Measurements from ENCODE around the gene COMMD10. TPM values are rescaled to one million over a fixed set of nuclear protein-coding genes. Genes with fewer than 3 reads are reported as not detected.
A peak's percentile ranks its signal among the peaks of the same experiment; 100 is the strongest.

Gene COMMD10
- total RNA-seq, 4 donors from 2014 or later, result 18.4 to 50.6 (median 22.7) TPM

- no peak for DNase-seq (ENCODE audit: low spot score in 2 of 2)
- Histone ChIP-seq H3K4me1 (no peaks in the 10 kb centered on the region), H3K4me3 (no peak overlapping the region), H3K9me3 (no peaks in the 10 kb centered on the region), H3K36me3 (no peaks in the 10 kb centered on the region), H3K27me3 (peaks cover 3% of the 10 kb centered on the region), H3K27ac (no peak overlapping the region)
- 85% methylated on average over 2 of the region's 2 CpGs for WGBS
- TF ChIP-seq POLR2A (IDR thresholded peaks at IDR 0.05) (no peak), CTCF (IDR thresholded peaks at IDR 0.05) (no peak), POLR2AphosphoS5 (IDR thresholded peaks at IDR 0.05) (no peak), EP300 (IDR thresholded peaks at IDR 0.05) (no peak)
Measured at GRCh38 chr5:116062352-116062751, 22.5 kb upstream of the COMMD10 start.

GRCh38 chr5:116063950-116064349 is 20.9 kb upstream of the COMMD10 start:
- H3K9me3 ChIP-seq, result no peaks in the 10 kb centered on the region
- H3K27me3 ChIP-seq, result peaks cover 3% of the 10 kb centered on the region
- H3K36me3 ChIP-seq, result no peaks in the 10 kb centered on the region
- H3K4me1 ChIP-seq, result no peaks in the 10 kb centered on the region
- no peak overlapping the region for H3K4me3 ChIP-seq
- WGBS, result 78% methylated on average over 3 of the region's 3 CpGs
- no peak for DNase-seq (ENCODE audit: low spot score in 2 of 2)
- H3K27ac ChIP-seq, result no peak overlapping the region
- TF ChIP-seq POLR2A (IDR thresholded peaks at IDR 0.05) (no peak), EP300 (IDR thresholded peaks at IDR 0.05) (no peak), CTCF (IDR thresholded peaks at IDR 0.05) (no peak), POLR2AphosphoS5 (IDR thresholded peaks at IDR 0.05) (no peak)

DNA sequence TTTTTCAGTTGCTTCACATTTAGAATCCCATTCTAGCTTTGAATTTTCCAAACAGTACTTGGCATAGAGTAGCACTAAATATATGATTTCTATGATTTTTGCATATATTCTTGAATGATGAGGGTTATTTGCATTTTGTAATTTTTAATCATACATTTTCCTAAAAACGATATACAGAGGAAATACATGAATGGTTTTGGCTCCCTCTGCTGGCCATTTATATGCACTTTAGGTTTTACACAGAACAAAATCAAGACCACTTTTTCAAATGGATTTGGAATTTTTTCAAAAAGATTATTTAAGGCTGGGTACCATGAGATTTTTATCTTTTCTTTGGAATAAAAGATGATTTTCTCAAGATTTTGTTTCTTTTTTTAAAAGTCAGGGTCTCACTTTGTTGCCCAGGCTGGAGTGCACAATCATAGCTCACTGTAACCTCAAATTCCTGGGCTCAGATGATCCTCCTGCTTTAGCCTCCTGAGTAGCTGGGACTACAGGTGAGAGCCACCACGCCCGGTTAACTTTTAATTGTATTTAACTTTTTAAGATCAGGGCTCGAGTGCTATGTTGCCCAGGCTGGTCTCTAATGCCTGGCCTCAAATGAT is 16.7 kb upstream of the COMMD10 start:
- Histone ChIP-seq H3K4me3 (no peak overlapping the region), H3K27me3 (no peaks in the 10 kb centered on the region), H3K27ac (no peak overlapping the region), H3K9me3 (no peaks in the 10 kb centered on the region), H3K4me1 (no peaks in the 10 kb centered on the region), H3K36me3 (no peaks in the 10 kb centered on the region)
- WGBS, result 17% methylated on average over 4 of the region's 4 CpGs
- DNase-seq (ENCODE audit: low spot score in 2 of 2), result no peak
- TF ChIP-seq CTCF (IDR thresholded peaks at IDR 0.05) (peak; percentile 40 to 70), EP300 (IDR thresholded peaks at IDR 0.05) (no peak), POLR2AphosphoS5 (IDR thresholded peaks at IDR 0.05) (no peak)

GRCh38 chr5:116071211-116071610 is 13.6 kb upstream of the COMMD10 start:
- H3K27ac ChIP-seq, result no peak overlapping the region
- peaks cover 4% of the 10 kb centered on the region for H3K27me3 ChIP-seq
- H3K36me3 ChIP-seq, result no peaks in the 10 kb centered on the region
- DNase-seq (ENCODE audit: low spot score in 2 of 2), result no peak
- no peaks in the 10 kb centered on the region for H3K4me1 ChIP-seq
- H3K4me3 ChIP-seq, result no peak overlapping the region
- TF ChIP-seq POLR2A (IDR thresholded peaks at IDR 0.05) (no peak), EP300 (IDR thresholded peaks at IDR 0.05) (no peak), CTCF (IDR thresholded peaks at IDR 0.05) (no peak), POLR2AphosphoS5 (IDR thresholded peaks at IDR 0.05) (no peak)
- WGBS, result 98% methylated on average over 1 of the region's 1 CpG
- no peaks in the 10 kb centered on the region for H3K9me3 ChIP-seq

GRCh38 chr5:116075191-116075831 is 9.5 kb upstream of the COMMD10 start:
- H3K36me3 ChIP-seq, result no peaks in the 10 kb centered on the region
- H3K27me3 ChIP-seq, result peaks cover 4% of the 10 kb centered on the region
- H3K9me3 ChIP-seq, result no peaks in the 10 kb centered on the region
- no peaks in the 10 kb centered on the region for H3K4me1 ChIP-seq
- H3K27ac ChIP-seq, result no peak overlapping the region
- H3K4me3 ChIP-seq, result no peak overlapping the region
- no peak for DNase-seq (ENCODE audit: low spot score in 2 of 2)
- TF ChIP-seq POLR2A (IDR thresholded peaks at IDR 0.05), result no peak
- TF ChIP-seq POLR2AphosphoS5 (IDR thresholded peaks at IDR 0.05), result no peak
- TF ChIP-seq EP300 (IDR thresholded peaks at IDR 0.05), result no peak
- TF ChIP-seq CTCF (IDR thresholded peaks at IDR 0.05), result no peak
- 48% methylated on average over 6 of the region's 6 CpGs for WGBS
